Measurements from ENCODE around the gene ZNF74.

Gene ZNF74

GRCh38 chr22:20422271-20423007, 28.5 kb downstream of the ZNF74 start:
- no peak for DNase-seq

- DNase-seq: no peak
These were observed 29.3 kb downstream of the ZNF74 start for GRCh38 chr22:20423008-20423905.

DNA sequence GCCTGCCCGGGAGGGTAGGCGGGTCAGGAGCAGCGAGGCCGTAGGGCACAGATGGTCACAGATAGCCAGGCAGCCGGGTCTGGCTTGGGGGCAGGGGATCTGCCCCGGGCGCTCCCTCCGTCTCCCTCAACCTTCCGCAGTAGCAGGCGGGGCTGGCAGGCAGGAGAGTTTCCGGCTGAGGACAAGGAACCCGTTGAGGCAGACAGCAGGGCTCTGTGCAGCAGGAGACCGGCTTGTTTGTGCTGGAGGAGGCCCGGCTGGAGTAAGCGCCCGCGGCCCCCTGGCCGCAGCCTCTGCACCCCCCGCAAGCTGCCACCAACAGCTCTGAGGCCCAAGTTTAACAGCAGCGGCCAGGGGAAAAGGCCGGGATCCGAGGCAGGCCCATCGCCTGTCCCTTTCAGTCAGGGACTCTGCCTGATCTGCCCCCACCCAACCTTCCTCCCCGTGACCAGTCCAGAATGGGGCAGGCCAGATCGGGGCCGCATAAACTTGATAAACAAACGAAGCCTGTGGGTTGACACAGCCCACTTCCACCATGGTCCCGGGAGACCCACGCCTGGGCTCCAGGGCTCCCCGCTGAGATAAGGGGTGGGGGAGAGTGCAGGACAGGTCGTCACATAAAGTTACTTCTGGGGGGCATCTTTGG, 30.1 kb downstream of the ZNF74 start:
- DNase-seq: no peak

DNA sequence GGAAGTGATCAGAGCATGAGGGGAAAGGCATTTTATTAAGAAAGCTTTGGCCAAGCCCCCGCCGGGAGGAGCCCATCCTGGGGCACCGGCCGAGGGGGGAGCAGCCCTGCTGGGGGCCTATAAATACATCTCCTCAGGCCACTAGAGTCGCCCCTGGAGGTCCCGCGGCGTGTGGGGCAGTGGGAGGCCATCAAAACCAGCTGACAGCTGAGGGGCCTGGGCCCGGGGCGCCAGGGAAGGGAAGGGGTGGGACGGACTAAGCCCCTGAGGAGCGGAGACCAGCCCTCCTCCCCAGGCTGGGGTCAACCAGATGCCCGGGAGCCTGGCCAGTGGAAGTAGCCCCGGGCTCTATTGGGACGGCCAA, 30.6 kb downstream of the ZNF74 start:
- DNase-seq: no peak

DNA sequence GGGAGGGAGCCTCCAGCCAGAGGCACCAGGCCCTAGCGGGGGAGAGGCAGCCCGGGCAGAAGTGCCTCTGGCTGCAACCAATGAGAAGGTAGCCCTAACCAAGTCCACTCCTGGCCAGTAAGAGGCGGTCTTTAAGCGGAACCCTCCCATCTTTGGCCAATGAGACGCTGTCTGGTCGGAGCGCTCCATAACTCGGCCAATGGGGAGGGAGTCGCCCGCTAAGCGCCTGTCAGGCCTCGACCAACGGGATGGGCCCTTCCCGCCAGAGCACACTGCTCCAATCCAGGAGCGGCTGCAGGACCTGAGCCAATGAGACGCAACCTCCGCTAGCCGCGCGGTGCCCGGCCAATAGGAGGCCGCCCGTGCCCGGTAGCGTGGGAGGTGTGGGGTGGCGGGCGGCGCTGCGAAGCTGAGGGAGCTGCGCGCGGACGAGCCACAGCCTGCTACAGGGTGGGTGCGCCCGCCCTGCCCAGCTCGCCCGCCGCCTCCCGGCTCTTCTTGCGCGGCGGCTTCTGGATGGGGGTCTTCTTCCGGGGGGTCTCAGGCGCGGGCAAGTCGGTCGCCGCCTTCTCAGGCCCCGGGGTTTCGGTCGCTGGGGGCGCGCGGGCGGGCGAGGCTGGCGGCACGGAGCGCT, 31.1 kb downstream of the ZNF74 start:
- no peak for DNase-seq

DNA sequence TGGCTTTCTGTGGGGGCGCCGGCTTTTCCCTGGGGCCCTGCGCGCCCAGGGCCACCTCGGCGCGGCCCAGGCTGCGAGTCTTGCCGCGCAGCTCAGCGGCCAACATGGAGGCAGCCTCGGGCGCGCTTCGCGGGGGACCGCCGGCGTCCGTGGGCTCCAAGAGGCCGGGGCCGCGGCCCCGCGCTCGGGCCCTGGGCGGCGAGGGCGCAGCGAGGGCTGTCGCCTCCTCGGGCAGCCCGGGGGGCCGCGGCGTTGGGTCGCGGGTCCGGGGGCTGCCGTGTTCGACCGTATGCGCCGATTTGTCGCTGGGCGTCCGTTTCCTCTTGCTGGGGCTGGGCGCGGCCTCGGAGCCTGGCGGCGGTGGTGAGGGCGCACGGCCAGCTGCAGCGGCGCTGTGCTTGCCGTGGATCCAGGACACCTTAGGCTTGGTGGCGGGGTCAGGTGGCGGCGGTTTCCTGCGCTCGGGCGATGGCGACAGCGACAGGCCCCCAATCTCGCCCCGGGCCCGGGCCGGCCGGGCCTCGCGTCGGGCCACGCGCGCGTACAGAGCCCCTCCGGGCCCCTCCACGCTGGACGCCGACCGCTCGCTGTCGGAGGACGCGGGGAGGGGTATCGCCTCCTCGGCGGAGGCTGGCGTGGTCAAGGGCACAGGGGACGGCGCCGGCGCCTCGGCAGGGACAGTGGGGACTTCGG, 31.8 kb downstream of the ZNF74 start:
- no peak for DNase-seq

DNA sequence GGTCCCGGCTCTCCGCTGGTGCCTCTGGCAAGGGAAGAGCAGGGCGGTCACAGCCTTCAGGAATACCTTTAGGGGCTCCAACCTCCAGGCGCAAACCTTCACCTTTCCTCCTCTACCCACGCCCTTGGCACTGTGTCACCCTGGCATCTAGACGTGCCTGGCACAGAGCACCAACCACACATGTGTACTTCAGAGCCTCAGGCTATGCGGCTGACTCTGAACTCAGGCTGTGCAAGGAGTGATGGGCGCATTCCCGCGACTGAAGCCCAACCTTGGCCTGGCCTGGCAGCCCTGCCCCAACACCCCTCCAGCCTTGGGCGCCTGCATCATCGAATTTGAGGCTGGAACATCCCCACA, 32.3 kb downstream of the ZNF74 start:
- no peak for DNase-seq

DNA sequence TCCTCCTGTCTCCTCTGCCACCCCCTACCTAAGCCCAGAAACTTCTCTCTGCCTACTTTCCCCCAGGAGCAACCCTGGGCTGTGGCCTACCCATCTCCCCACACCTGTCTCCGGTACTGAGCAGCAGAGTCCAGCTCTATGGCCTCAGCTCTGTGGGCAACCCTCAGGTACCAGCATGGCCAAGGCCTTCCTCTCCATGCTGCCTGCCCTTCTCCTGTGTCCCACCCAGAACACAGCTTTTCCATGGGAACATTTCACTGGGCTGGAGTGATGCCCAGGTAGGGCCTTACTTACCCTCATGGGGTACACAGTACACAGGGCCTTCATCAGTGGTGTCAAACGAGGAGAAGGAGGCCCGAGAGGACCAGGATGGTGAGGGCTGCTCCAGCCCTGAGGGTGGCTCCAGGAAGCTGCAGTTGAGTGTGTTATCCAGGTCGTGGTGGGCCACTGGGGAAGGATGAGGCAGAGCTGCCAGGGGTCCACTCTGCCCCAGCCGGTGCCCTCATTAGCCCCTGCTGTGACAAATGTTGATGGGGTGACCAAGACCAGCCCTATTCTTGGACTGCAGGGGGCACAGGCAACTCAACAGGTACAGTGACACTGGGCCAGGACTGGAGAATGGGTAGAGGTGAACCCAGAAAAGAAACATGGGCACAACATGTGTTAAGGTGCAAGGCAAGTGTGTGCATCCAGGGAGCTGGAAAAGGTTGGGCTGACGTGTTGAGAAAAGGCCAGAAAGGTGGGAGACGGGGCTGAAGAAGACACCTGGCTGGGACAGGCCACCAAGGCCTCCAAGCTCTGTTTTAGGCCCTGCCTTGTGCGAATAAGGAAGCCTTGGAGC, 33.4 kb downstream of the ZNF74 start:
- DNase-seq: no peak

DNA sequence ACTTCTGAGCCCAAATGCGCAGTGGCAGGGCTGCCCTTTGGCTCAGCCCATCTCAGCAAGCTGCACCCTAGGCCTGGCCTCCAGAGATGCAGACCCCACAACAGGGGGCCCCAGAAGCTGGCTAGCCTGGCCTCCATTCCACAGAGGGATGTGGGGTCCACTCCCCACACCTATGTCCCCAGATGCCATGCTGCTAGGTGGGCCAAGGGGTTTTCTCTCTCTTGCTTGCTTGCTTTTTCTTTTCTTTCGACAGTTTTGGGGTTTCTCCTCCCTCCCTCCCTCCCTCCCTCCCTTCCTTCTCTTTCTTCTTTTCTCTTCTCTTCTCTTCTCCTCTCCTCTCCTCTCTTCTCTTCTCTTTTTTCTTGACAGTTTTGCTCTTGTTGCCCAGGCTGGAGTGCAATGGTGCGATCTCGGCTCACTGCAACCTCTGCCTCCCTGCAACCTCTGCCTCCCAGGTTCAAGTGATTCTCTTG, 34.0 kb downstream of the ZNF74 start:
- DNase-seq: no peak

GRCh38 chr22:20428496-20429253, 34.7 kb downstream of the ZNF74 start:
- no peak for DNase-seq

- DNase-seq: no peak
These were observed 35.5 kb downstream of the ZNF74 start for GRCh38 chr22:20429254-20430100.

DNA sequence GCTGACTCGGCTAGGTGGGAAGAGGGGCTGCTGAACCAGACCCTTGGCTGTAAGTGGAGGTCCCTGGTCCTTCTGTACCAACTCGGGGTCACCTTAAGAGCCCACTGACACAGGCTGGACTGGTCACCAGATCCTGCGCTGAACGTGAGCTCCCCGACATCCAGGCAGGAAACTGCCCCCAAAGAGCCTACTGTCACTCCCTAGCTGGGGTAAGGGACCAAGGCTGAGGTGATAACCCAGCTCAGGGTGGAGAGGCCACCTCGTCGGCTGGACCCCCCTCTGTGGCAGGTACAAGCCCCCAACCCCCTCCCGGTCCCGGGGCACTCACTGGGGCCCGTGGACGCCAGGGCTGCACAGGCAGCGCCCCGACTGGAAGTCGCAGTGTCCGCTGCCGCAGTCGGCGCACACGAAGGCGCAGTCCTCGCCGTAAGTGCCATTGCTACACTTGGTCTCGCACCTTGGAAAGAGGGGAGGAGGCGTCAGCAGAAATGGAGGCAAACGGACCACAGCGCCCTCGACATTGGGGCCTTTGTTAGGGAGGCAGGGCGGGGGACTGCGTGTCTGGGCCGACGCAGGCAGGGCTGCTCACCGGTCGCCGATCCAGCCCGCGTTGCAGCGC, 36.3 kb downstream of the ZNF74 start:
- no peak for DNase-seq

GRCh38 chr22:20430720-20431510, 37.0 kb downstream of the ZNF74 start:
- no peak for DNase-seq

DNA sequence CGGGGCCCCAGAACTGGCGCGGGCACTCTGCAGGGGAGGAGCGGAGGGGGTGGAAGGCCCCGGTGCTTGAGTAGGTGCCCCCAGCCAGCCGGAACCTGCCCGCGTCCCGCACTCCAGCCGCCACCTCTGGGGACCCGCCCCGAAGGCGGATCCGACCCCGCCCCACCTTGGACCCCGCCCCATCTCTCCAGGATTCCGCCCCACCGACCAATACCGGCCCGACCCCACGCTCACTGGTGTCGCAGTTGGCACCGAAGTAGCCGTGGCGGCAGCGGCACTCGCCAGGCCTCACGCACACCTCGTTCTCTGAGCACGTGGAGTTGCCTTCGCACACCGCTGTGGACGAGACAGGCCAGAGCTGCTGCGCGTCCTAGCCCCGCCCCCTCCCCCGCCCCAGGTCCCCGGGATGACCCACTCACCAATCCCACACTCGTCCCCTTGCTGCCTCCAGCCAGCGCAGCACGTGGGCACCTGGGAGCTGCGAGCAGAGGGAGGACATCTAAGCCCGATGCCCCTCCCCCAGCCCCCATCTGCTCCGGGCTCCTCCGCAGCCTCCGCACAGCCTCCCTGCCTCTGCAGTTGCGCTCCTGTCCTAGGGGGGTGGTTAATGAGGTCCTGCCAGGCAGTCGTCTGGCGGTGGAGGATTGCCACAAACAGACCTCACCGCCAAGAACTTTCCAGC, 37.7 kb downstream of the ZNF74 start:
- no peak for DNase-seq

DNA sequence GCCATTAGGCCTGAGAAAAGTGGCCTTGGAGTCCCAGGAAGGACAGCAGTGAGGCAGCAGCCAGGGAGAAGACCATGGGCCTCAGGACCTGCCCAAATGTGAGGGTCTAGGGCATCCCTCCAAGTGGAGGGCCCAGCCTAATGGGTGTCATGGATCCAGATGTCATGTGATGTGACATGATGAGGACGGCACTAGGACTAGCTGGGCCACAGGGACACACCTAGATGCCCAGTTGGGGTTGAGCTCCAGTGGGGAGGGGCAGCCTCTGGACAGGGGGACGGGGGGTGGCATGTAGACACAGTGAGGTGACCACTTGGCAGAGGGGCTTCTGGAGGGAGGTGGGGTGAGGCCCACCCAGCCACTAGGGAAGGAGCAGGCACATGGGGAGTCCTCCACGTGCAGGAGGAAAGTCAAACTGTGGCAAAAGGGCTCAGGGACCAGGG, 38.3 kb downstream of the ZNF74 start:
- no peak for DNase-seq

GRCh38 chr22:20433191-20433590, 39.2 kb downstream of the ZNF74 start:
- DNase-seq: no peak

DNA sequence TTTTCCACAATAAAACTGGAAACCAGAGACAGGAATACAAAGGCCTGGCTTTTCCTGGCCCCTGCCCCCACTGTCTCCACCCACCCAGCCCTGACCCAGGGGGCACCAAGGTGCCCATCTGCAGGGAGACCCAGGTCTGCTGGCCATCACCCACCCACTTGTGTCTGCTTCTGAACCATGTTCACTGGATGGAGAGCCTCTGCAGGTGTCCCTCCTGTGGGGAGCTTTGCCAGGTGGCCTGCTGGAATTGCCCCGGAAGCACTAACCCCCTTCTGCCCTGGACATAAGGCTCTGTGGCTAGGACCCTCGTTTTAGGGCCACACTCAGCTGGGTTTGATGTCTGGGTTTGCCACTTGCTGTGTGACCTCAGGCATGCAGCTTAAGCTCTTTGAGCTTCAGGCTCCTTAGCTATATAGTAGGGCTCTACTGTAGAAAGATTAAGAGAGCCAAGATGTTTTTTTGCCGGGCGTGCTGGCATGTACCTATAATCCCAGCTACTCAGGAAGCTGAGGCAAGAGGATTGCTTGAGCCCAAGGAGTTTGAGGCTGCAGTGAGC, 39.8 kb downstream of the ZNF74 start:
- no peak for DNase-seq

All from NCI-H2029 (cell line).